Measurements from ENCODE around the gene SLC16A10.

Gene SLC16A10

GRCh38 chr6:111237852-111238251, 150.5 kb downstream of the SLC16A10 start:
- no peak for TF ChIP-seq CTCF (IDR thresholded peaks at IDR 0.05; ENCODE audit: insufficient read depth, low read depth, low read length, missing control alignments)
- DNase-seq (ENCODE audit: low read depth) = no peak
- no peak overlapping the region for H3K4me3 ChIP-seq (ENCODE audit: low read length)

- no peak for TF ChIP-seq CTCF (IDR thresholded peaks at IDR 0.05; ENCODE audit: insufficient read depth, low read depth, low read length, missing control alignments)
- peak; percentile 76 for DNase-seq (ENCODE audit: low read depth)
- H3K4me3 ChIP-seq (ENCODE audit: low read length) = no peak overlapping the region
These were observed 151.3 kb downstream of the SLC16A10 start for GRCh38 chr6:111238464-111239119.

DNA sequence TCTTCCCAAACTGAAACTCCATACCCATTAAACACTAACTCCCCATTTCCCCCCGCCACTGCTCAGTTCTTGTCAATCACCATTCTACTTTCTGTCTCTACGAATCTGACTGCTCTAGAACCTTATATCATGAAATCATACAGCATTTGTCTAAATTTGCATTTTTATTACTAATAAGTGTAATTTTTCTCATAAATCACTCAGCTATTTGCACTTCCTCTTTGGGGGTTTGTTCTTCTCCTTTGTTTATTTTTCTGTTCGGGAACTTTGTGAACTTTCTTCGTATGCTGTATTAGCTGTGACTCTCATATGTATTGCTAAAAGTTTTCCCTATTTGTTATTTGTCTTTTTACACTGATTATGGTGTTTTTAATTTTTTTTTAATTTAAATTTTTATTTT, 152.2 kb downstream of the SLC16A10 start:
- TF ChIP-seq CTCF (IDR thresholded peaks at IDR 0.05; ENCODE audit: insufficient read depth, low read depth, low read length, missing control alignments) = no peak
- H3K4me3 ChIP-seq (ENCODE audit: low read length) = no peak overlapping the region
- no peak for DNase-seq (ENCODE audit: low read depth)

- TF ChIP-seq CTCF (IDR thresholded peaks at IDR 0.05; ENCODE audit: insufficient read depth, low read depth, low read length, missing control alignments) = no peak
These were observed 155.1 kb downstream of the SLC16A10 start for GRCh38 chr6:111242452-111242851.

GRCh38 chr6:111243095-111243494, 155.8 kb downstream of the SLC16A10 start:
- H3K4me3 ChIP-seq (ENCODE audit: low read length) = no peak overlapping the region
- DNase-seq (ENCODE audit: low read depth) = no peak
- TF ChIP-seq CTCF (IDR thresholded peaks at IDR 0.05; ENCODE audit: insufficient read depth, low read depth, low read length, missing control alignments) = no peak

More at GRCh38 chr6:111242452-111242851, 155.1 kb downstream of the SLC16A10 start:
- H3K4me3 ChIP-seq (ENCODE audit: low read length) = no peak overlapping the region
- no peak for DNase-seq (ENCODE audit: low read depth)

DNA sequence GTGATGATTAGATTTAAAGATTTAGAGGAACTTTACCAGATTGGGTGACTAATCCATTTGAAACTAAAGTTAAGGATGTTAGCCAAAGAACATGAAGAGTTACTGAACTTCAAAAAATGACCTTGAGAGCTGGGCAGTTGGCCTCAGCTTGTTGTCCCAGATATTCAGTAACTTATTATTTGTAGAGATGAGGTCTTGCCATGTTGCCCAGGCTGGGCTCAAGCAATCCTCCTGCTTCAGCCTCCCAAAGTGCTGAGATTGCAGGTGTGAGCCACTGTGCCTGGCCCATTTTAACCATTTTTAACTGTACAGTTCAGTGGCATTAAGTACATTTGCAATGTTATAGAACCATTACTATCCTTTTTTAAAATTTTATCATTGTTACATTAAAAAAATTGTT, 161.5 kb downstream of the SLC16A10 start:
- DNase-seq (ENCODE audit: low read depth) = no peak
- TF ChIP-seq CTCF (IDR thresholded peaks at IDR 0.05; ENCODE audit: insufficient read depth, low read depth, low read length, missing control alignments) = no peak
- no peak overlapping the region for H3K4me3 ChIP-seq (ENCODE audit: low read length)

DNA sequence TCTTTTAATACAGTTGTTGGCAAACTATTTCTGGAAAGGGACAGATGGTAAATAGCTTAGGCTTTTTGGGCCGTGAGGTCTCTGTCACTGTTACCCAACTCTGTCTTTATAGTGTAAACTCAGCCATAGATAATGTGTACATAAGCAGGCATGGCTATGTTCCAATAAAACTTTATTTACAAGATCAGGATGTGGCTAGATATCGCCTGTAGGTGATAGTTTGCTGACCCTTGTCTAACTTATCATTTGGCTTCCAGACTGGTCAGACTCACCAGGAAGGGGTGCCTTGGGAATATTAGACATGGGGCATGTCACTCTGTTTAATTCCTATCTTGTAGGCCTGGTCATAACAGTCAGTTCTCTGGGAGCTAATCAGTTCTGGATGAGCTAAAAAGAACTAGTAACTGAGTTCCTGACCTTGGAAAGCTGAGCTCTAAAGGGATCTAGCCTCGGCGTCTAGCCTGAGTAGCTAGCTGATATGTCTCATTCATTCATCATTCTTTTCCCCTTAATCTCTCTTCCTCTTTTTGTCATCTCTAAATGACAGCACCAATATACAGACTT, 163.6 kb downstream of the SLC16A10 start:
- no peak for TF ChIP-seq CTCF (IDR thresholded peaks at IDR 0.05; ENCODE audit: insufficient read depth, low read depth, low read length, missing control alignments)
- no peak overlapping the region for H3K4me3 ChIP-seq (ENCODE audit: low read length)
- DNase-seq (ENCODE audit: low read depth) = no peak
